IMR-90 (cell line): Measurements from ENCODE around the gene GIMAP5.

ENCODE experiments used
- CEBPB ChIP-seq: IDR thresholded peaks from 2 replicates; pipeline ENCODE4 v1.6.1; 2012; ENCODE audit warnings: low read depth, low read length, improper control_type of control experiment
- CHD1 ChIP-seq: IDR thresholded peaks from 2 replicates; pipeline ENCODE4 v1.6.1; 2012; ENCODE audit warnings: low read depth, low read length, improper control_type of control experiment
- FOS ChIP-seq: fragments of 150-350 bp; IDR thresholded peaks from 2 replicates; pipeline ENCODE4 v1.6.1; 2016; ENCODE audit warnings: low read depth, low read length
- MAFK ChIP-seq: IDR thresholded peaks from 2 replicates; pipeline ENCODE4 v1.6.1; 2012; ENCODE audit warnings: low read depth, low read length, improper control_type of control experiment
- MAZ ChIP-seq: IDR thresholded peaks from 2 replicates; pipeline ENCODE4 v1.6.1; 2012; ENCODE audit warnings: low read depth, mild to moderate bottlenecking, low read length, improper control_type of control experiment, moderate library complexity, borderline replicate concordance
- POLR2A ChIP-seq: IDR thresholded peaks from 2 replicates; pipeline ENCODE4 v1.6.1; 2012; ENCODE audit warnings: mild to moderate bottlenecking, low read depth, low read length
- SMC3 ChIP-seq: fragments of 150-350 bp; IDR thresholded peaks from 2 replicates; pipeline ENCODE4 v1.6.1; 2016; ENCODE audit warnings: low read depth, mild to moderate bottlenecking, antibody characterized with exemption, low read length, moderate library complexity
- TF ChIP-seq, protein P1 (sequence below): conservative IDR thresholded peaks from 2 replicates; pipeline ENCODE4 v1.5.1; 2012; ENCODE audit warnings: mild to moderate bottlenecking, low read depth, low read length, improper control_type of control experiment

DNA sequence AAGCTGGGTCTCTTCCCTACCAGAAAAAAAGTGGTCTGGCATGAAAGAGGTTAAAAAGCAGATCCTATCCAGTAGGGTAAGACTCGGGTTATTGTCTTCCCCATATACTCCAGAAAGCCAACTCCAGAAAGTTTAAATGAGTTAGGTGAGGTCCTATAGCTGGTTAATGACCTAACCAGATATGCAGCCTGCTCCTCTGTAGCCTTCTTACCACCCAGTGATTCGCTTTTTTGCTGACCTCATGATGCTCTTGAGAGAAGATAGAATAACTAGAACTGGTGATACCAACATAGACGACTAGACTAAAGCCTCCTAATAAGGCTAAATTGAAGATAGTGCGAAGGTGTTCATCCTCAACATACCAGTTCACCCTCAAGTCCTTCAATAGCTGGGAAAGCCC is 21.5 kb upstream of the GIMAP5 start:
- TF ChIP-seq POLR2A, result no peak
- TF ChIP-seq MAFK, result no peak
- no peak for TF ChIP-seq MAZ
- TF ChIP-seq, protein P1, sequence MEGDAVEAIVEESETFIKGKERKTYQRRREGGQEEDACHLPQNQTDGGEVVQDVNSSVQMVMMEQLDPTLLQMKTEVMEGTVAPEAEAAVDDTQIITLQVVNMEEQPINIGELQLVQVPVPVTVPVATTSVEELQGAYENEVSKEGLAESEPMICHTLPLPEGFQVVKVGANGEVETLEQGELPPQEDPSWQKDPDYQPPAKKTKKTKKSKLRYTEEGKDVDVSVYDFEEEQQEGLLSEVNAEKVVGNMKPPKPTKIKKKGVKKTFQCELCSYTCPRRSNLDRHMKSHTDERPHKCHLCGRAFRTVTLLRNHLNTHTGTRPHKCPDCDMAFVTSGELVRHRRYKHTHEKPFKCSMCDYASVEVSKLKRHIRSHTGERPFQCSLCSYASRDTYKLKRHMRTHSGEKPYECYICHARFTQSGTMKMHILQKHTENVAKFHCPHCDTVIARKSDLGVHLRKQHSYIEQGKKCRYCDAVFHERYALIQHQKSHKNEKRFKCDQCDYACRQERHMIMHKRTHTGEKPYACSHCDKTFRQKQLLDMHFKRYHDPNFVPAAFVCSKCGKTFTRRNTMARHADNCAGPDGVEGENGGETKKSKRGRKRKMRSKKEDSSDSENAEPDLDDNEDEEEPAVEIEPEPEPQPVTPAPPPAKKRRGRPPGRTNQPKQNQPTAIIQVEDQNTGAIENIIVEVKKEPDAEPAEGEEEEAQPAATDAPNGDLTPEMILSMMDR, result no peak
- no peak for TF ChIP-seq CEBPB
- no peak for TF ChIP-seq CHD1
- no peak for TF ChIP-seq SMC3
- no peak for TF ChIP-seq FOS
